Measurements from ENCODE around the gene FLT4.

Gene FLT4

DNA sequence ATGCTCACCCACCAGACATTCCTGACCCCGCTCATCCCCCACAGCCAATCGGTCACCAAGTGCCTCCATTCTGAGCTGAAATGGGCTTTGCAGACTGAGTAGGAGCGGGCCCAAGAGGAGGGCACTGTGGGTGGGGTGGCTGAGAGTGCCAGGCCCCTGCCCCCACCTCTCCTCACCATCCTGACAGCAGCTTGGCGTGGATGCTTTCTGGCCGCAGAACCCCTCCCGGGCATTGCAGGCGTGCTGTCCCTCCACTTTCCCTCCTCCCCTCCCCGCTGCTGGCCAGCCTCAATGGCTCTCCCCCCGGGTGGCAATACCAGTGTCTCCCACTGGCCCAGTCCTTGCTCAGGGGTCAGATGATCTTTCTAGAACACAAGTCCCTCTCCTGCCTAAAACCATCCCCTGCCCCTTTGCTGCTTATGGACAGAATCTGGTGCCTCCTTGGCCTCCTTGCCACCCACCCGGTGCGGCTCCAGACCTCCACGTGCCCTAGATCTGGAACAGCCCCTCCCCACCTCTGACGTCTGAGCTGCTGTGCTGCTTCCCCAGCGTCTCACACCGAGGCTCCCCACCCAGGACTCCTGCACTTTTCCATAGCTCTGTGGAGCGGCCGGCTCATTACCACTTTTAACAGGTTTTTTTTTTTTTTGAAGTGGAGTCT is 6.1 kb downstream of the FLT4 start:
- DNase-seq (ENCODE audit: insufficient read length, low spot score) (no peak), FAIRE-seq (no peak)

DNA sequence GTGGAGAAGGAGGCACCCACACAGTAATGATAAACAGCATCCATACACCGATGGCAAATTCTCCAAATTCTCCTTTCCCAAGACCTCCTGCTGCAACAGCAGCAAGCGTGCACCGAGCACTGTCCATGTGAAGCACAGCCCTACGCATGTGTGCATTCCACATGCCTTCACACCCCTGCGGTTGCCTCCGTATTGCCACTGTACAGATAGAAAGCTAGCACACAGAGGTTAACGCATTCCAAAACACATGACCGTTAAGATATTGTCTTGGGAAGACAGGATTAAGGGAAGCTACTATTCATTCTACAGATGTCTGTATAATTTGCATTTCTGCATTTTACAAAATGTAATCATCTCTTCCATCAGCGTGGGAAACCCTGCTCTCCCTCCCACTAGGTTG is 6.6 kb downstream of the FLT4 start:
- FAIRE-seq (no peak), DNase-seq (ENCODE audit: insufficient read length, low spot score) (no peak)

DNA sequence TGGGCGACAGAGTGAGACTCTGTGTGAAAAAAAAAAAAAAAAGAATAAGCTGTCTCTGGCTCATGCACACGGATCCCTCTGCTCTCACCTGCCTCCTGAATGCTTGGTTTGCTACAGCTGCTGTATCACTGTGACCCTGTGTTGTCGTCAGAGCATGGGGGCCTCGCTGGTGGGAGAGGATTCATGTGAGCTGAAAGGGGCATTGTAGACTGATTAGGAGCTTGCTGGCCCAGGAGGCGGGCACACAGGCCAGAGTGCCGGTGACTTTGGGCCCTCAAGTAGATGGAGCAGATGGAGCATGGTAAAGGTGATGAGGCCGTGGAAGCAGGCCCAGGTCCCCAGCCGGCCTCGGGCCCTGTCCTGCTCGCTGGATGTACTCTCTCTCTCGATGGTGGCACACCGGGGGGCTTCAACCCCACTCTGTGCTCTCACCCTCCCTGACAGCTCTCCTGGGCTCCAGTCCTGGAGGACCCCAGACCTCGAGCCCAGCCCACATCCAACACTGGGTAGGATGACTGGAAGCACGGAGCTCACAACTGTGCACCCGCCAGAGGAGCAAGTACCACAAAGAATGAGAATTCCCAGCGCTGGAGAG is 7.1 kb downstream of the FLT4 start:
- DNase-seq (ENCODE audit: insufficient read length, low spot score) (no peak), FAIRE-seq (no peak)

DNA sequence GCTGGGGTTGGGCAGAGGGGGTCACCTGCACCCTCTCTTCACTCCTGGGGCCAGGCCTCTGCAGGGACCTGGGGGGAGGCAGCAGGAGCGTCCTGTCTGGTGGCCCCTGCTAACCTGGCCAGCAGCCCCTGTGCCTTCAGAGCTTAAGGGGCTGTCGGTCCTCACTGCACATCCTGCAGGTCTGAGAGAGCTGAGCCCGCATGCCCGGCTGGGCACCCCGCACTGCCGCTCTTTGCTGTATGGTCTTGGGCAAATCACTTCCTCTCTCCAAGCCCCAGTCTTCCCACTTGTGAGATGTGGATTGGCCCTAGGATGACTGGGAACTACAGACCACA is 7.9 kb downstream of the FLT4 start:
- no peak for FAIRE-seq
- no peak for DNase-seq (ENCODE audit: insufficient read length, low spot score)

DNA sequence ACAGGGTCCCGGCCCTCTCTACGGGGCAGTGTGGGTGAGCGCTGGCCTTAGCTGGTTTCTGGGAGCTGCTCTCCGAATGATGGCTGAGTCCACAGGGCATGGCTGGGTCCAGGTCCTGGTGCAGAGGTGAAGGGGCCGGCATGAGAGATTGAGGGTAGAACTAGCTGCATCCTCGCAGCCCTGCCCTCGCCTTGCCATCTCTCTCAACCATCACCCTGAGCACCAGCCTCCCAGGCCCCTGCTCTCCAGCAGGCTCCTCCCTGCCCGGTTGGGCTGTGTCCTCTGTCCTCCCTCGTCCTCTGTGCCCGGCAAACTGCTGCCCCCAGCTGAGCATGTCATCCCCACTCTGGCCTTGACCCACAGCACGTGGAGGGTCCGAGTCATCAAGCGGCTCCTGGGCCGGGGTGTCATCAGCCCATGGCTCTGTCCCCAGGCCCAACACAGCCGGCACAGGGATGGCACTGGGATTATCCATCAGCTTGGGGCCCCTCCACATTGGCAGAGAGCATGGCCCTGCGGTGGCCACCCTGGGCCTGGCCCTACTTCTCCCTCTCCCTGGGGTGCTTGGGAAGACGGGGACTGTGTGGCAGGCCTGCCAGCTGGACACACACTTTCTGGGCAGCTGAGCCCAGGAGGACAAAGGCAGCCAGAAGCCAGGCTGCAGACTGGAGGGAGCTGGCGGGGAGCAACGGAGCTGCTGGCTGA is 8.4 kb downstream of the FLT4 start:
- FAIRE-seq (no peak), DNase-seq (ENCODE audit: insufficient read length, low spot score) (no peak)

DNA sequence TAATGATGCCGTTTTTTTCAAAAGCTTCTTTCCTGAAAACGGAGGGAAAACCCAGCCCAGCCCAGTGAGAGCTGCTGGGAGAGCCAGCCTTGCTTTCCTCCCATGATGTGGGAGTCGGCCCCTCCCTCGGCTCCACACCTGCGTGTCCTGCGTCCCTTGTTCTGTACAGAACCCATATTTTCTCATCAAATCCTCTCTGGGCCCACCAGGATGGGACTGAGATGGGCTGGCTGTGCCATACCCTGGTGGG is 8.9 kb downstream of the FLT4 start:
- DNase-seq (ENCODE audit: insufficient read length, low spot score) (no peak), FAIRE-seq (no peak)

DNA sequence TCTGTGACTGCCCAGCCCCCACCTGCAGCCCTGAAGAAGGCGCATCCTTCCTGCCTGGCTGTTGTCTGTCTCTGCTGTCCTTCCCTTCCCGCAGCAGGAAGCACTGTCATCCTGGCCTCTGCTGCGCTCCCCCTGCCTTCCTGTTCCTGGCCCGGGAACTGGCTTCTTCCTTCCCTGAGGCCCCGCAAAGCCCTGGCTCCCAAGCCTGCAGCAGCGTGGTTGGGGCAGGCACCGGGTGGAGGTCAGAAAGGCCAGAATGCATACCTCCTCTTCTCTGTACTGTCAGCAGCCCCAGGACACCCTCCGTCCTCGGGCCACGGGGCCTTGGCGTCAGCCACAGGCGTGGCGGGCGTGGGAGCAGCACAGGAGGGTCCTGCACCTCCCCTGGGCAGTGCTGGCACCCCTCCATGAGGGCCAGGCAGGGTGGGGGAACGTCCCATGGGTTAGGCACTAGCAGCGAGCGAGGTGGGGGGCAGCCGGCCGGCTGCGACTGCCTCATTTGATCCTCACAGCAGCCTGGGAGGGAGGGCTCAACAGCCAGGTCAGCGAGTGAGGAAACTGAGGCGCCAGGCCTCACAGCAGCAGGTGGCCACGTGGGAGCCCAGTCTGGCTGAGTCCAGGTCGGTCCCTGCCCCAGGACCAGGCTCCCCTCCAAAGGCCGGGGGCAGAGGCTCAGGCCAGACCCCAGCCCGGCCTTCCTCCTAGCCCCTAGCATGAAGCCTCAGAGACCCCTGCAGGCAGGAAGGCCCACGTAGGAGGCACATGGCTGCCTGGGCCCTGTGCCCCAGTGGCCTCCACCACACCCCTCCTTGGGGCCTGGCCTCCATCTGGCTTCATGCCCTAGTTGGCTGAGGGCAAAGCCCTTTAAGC is 9.4 kb downstream of the FLT4 start:
- FAIRE-seq (no peak), DNase-seq (ENCODE audit: insufficient read length, low spot score) (no peak)

DNA sequence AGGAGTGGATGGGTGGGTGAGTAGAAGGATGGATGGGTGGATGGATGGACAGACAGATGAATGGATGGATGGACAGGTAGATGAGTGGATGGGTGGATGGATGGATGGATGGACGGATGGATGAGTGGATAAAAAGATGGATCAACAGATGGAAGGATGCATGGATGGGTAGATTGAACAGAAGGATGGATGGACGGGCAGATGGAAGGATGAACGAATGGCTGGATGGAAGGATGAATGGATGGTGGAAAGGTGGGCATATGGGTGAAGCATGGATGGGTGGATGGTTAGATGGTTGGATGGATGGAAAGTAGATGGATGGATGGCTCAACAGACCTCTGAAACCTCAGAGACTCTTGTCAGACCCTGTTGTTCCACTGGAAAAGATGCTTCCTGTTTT is 10.1 kb downstream of the FLT4 start:
- peak; percentile 42 for FAIRE-seq
- DNase-seq (ENCODE audit: insufficient read length, low spot score) = no peak

DNA sequence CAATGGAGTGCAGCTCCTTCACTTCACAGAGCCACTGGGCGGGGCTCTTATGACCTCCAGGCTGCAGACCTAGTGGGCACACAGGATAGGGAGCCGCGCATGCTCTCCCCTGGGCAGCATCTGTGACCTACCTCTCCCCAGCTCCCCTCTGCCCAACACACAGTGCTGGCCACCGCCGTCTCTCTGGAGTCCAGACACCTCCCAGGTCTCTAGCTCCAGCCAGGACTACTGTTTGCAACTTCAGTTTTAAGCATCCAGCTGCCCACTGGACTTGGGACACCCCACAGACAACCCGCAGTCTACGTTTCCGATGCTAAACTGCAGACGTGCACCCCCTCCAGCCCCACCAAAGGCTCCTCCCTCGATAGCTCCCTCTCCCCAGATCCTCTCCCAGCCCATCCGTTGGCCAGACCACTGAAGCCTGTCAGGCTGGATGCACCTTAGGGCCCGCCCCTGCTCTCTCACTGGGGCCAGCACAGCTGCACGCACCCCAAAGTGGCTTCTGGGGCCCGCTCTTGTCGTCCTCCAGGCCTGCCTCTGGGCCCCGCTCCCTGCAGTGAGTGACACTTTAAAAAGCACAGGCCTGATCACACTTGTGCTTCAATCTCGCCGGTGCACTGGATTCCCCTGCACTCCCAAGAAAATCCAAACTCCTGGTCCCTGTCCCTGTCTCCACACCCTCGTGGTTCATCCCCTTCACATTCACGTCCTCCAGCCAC is 11.3 kb downstream of the FLT4 start:
- FAIRE-seq = no peak

DNA sequence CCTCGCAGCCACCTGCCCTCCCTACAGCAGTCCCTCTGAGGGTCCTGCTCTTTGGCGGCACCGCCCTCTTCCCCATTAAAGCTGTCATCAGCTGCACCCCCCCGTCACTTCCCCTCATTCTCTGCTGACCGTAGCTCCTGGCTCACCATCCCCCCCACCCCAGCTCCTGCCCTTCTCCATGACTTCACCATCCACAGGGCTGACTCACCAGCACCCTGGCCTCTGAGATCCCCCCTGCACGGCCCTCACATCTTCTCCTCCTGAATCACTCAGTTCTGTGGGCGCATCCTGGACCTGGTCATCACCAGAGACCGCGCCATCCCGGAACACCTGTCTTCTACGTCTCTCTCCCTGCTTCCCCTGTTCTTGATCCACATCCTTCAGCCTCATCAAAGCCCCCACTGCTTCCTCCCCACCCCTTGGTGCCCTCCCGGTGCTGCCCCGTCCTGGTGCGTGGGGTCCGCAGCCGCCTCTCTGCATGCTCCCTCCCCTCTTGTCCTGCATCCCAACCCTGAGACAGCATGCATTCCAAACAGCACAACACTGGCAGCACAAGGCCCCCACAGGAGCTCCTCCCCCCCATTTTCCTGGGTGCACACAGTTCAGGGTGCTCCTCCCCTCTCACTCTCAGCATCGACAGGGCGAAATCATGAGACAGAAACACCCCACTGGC is 12.9 kb downstream of the FLT4 start:
- DNase-seq (ENCODE audit: insufficient read length, low spot score) (peak; percentile 94), FAIRE-seq (no peak)

More for the DNA sequence above, 11.3 kb downstream of the FLT4 start:
- no peak for DNase-seq (ENCODE audit: insufficient read length, low spot score)

DNA sequence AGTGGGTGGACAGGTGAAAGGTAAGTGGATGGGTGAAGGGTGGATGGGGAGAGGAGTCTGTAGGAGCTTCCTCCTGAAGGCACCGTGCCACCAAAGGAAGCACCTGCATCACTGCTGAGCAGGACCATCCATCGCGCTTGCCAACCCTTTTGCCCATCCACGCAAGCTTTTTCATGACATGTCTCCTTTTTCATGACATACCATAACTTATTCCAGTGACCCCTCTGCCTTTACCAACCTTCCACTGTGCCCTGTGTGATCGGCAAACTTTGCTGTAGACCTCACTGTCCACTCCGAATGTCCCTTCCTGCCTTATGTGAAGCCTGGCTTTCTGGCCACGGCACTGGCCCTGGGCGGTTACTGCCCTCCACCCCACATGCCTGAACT is 13.4 kb downstream of the FLT4 start:
- DNase-seq (ENCODE audit: insufficient read length, low spot score) = no peak
- peak; percentile 83 for FAIRE-seq

DNA sequence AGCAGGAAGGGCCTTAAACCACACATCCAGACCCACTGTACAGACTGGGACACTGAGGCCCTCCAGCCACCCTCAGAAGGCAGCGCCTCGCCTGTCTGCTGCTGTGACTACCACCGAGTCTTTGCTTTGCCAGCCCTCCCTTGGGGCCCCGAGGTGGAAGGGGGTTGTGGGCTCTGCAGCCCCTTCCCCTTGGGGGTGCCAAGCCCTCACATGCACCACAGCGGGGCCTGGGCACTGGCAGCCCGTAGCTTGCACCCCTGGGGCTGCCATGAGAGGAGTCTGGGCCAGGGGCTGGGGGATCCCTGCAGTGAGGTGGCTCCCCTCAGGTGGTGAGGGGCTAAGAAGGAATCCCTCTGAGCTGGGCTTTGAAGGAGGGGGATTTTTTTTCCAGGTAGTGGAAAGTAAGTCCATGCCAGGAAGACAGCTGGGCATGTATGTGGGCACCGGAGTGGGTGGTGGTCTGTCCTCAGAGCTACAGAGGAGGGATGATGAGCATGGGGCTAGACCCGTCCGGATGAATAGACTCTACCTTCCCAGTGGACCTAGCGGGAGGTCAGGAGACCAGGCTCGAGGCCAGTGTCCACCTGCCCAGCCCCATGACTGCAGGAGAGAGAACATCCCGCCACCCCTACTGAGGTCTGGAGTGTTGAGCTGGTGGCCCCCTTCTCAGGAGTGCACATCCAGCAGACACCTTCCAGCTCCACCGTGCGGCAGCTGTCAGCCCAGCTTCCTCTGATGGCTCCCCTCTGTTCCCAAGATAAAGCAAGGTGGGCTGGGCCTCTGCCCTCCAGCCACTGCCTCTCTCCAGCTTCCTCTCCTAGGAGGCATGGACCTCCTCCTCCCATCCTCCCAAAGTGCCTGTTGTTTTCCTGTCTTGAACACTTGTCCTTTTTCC is 15.9 kb downstream of the FLT4 start:
- DNase-seq (ENCODE audit: insufficient read length, low spot score) (no peak), FAIRE-seq (no peak)

DNA sequence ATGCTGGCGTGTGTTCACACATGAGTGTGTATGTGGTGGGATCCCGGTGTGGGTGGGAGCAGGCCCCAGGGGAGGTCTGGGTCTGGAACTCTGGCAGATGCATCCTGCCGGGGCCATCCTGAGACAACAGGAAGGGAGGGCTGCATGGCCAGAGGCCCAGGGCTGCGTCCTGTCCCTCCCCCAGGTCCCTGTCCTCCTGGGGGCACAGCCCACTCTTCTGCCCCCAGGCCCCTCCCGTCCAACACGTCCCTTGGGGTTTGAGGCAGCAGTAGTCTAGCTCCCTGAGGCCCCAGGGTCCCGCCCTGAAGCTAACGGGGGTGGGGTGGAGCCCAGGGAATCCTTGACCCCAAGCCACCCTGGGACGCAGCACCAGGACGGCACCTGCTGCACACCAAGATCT is 16.6 kb downstream of the FLT4 start:
- FAIRE-seq = no peak
- DNase-seq (ENCODE audit: insufficient read length, low spot score) = no peak

DNA sequence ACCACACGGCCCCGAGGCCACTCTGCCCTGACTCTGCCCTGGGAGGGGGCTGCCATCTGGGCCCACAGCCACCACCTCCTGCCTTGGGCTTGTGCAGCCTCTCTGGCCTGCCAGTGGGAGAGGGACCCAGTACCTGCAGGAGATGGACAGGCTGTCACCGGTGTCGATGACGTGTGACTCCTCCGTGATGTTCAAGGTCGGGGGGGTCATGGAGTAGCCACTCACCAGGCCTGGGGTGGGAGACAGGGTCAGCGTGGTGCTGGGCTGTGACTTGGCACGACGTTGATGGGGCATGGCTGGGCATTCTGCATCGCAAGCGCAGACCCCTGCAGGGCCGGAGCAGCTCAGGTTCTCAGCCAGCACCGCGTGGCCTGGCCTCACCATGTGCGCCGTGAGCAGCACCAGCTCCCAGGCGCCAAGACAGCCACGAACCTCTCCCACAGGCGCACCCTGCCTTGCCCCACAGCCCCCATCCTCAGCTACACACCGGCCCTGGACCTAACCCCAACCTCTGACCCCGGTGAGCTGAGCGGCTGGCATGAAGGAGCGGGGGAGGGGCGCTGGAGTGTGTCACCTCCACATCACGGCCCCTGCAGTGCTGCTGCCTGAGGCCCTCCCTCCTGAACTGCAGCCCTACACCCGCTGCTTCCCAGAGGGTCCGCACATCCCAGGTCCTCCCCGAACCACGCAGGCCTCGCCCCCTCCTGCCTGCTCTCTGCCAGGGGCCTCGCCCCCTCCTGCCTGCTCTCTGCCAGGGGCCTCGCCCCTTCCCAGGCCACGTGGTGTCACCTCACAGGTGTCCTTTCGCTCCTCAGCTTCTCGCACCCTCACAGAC is 17.6 kb downstream of the FLT4 start:
- DNase-seq (ENCODE audit: insufficient read length, low spot score) = no peak
- peak; percentile 74 for FAIRE-seq

DNA sequence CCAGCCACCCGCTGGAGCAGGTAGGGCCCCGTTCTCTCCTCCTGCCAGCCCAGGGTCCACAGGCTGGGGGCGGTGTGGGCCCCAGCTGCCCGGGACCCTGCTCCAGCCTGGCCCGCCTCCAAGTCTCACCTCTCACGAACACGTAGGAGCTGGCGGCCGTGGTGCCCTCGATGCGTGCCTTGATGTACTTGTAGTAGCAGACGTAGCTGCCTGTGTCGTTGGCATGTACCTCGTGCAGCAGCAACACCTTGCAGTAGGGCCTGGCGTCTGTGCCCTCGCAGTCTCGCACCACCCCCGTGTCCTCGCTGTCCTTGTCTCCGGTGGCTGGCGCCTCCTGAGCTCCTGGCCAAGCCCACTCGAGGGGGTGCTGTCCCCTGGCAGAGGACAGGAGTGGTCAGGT is 19.0 kb downstream of the FLT4 start:
- no peak for FAIRE-seq
- DNase-seq (ENCODE audit: insufficient read length, low spot score) = no peak

DNA sequence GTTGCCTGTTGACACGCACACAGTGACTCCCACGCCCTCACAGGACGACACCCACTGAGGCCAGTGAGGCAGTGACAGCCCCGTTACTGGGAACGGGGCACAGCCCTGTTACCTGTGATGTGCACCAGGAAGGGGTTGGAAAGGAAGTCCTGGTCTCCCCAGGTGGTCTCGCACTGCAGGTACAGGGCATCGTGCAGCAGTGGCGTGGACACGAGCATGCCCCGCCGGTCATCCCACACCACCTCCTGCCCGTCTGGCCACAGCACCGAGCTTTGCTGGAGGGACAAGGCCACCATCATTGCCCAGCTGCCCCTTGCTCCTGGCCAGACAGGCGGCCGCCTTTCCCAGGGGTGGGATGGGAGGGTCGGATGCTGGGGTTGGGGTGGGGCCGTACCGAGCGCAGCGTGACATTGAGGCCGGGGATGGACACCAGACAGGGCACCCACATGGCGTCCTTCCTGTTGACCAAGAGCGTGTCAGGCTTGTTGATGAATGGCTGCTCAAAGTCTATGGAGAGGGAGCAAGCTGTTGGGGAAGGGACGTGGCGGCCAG is 19.5 kb downstream of the FLT4 start:
- DNase-seq (ENCODE audit: insufficient read length, low spot score) (no peak), FAIRE-seq (no peak)

DNA sequence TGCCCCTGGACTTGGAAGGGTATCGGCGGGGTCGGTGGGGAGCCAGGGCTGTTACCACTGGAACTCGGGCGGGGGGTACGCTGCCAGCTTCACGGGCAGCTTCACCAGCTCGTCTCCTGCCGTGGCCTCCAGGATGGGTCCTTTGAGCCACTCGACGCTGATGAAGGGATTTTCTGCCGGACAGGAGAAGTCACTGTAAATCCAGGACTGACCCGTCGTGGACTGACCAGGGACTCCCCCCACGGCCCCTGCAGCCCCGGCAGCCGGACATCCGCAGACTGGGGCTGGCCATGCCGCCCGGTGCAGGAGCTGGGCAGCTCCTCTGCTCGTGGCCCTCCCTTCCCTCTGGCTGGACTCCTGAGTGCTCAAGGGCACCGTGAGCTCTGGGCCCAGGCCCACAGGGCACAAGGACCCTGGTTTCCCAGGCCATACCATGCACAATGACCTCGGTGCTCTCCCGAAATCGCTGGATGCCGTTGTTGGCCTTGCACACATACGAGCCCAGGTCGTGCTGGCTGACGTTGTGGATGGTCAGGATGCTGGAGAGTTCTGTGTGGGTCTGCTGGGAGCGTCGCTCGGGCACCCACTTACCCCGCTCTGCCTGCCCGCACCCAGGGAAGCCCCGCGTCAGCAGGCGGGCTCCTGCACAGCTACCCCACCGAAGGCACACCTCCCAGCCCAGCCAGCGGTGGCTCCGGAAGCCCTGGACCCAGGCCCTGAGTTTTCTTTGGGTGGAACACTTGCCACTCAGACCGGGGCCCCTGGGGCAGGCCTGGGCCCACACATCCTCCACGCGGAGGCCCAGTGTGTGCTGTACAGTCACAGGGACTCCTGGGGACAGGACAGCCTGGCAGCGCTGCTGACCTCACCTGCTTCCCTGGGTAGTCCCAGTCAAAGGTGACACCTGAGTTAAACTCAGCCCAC is 20.3 kb downstream of the FLT4 start:
- no peak for FAIRE-seq
- no peak for DNase-seq (ENCODE audit: insufficient read length, low spot score)

Measured in HTR-8/SVneo (cell line).